ENCODE data around the gene ST6GALNAC3. TPM values are rescaled to one million over a fixed set of nuclear protein-coding genes. Genes with fewer than 3 reads are reported as not detected.

Gene ST6GALNAC3
- total RNA-seq, 4 donors from 2014 or later = 1.00 to 5.7 (median 1.9) TPM; not detected in 1

DNA sequence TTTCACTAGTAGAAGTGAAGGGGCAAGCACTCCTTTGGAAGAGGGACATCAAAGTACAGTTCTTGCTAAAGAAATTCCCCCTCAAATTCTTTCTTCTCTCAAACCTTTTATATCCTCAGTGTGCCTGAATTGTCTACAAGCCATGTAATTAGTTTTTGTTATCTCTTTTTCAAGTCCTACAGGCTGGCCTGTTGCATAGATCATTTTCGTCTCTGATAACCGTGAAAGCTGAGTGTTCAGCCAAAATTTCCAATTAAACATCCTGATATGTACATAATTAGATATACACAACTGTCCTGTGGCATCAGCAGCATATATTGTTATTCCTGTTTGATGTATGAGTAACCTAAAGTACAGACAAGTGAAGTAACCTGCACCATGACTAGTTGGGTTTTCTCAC is 417.2 kb downstream of the ST6GALNAC3 start:
- TF ChIP-seq, protein P1, sequence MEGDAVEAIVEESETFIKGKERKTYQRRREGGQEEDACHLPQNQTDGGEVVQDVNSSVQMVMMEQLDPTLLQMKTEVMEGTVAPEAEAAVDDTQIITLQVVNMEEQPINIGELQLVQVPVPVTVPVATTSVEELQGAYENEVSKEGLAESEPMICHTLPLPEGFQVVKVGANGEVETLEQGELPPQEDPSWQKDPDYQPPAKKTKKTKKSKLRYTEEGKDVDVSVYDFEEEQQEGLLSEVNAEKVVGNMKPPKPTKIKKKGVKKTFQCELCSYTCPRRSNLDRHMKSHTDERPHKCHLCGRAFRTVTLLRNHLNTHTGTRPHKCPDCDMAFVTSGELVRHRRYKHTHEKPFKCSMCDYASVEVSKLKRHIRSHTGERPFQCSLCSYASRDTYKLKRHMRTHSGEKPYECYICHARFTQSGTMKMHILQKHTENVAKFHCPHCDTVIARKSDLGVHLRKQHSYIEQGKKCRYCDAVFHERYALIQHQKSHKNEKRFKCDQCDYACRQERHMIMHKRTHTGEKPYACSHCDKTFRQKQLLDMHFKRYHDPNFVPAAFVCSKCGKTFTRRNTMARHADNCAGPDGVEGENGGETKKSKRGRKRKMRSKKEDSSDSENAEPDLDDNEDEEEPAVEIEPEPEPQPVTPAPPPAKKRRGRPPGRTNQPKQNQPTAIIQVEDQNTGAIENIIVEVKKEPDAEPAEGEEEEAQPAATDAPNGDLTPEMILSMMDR (IDR thresholded peaks at IDR 0.05) = no peak
- TF ChIP-seq EP300 (IDR thresholded peaks at IDR 0.05; ENCODE audit: low read depth) (no peak), POLR2AphosphoS5 (IDR thresholded peaks at IDR 0.05) (no peak), POLR2A (IDR thresholded peaks at IDR 0.05) (no peak)
- H3K4me1 ChIP-seq = no peaks in the 10 kb centered on the region
- no peaks in the 10 kb centered on the region for H3K36me3 ChIP-seq
- no peak for DNase-seq
- H3K27ac ChIP-seq = no peak overlapping the region
- H3K27me3 ChIP-seq = no peaks in the 10 kb centered on the region
- WGBS, 2 donors (ENCODE audit: low coverage in 1 of 2) = 94 to 100% methylated on average over 2 of the region's 2 CpGs
- H3K9me3 ChIP-seq = no peaks in the 10 kb centered on the region
- no peak overlapping the region for H3K4me3 ChIP-seq
- in situ Hi-C loops (cut with MboI; ENCODE audit: low pct_ligation_motif_present in 1 of 4, low pct_unique_long_range_greater_than_20kb in 1 of 4, low sequenced_read_pairs in 3 of 4) (no loop called here), intact Hi-C loops (cut with DNase I; ENCODE audit: low total_unique reads) (no loop called here)

DNA sequence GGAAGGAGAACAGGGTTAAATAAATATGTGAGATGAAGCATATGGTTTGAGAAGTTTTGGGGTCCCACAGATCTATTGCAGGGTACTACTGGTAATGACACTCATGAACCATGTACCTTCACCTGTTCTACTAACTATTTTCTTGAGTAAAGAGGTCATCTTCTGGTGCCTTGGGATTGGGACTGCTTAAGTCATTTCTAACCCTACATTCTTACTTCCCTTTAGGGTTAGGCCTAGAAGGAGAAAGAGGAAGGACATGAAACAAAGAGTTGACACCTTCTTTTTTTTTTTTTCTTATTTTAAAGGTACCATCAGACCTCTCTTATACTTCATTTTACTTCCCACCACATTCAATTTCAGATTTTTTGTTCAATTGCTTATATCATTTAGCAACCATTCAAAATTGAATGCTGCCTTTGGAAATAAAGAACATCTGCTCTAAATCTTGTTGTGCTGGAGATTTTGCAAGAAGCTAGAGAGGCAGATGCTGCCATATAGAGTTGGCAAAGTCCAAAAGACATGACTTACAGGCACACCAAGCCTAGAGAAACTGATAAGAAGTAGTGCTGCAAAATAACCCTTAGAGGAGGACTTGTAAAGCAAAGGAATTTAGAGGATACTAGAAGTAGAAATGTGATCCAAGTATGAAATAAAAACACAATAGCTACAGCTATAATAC is 418.3 kb downstream of the ST6GALNAC3 start:
- Histone ChIP-seq H3K4me3 (no peak overlapping the region), H3K27ac (no peak overlapping the region), H3K9me3 (no peaks in the 10 kb centered on the region), H3K27me3 (no peaks in the 10 kb centered on the region), H3K36me3 (no peaks in the 10 kb centered on the region), H3K4me1 (no peaks in the 10 kb centered on the region)
- no peak for DNase-seq
- TF ChIP-seq, protein P1 (IDR thresholded peaks at IDR 0.05) = no peak
- no peak for TF ChIP-seq POLR2A (IDR thresholded peaks at IDR 0.05)
- TF ChIP-seq EP300 (IDR thresholded peaks at IDR 0.05; ENCODE audit: low read depth) = no peak
- TF ChIP-seq POLR2AphosphoS5 (IDR thresholded peaks at IDR 0.05) = no peak
- intact Hi-C loops (cut with DNase I; ENCODE audit: low total_unique reads) = no loop called here
- in situ Hi-C loops (cut with MboI; ENCODE audit: low pct_ligation_motif_present in 1 of 4, low pct_unique_long_range_greater_than_20kb in 1 of 4, low sequenced_read_pairs in 3 of 4) = no loop called here

DNA sequence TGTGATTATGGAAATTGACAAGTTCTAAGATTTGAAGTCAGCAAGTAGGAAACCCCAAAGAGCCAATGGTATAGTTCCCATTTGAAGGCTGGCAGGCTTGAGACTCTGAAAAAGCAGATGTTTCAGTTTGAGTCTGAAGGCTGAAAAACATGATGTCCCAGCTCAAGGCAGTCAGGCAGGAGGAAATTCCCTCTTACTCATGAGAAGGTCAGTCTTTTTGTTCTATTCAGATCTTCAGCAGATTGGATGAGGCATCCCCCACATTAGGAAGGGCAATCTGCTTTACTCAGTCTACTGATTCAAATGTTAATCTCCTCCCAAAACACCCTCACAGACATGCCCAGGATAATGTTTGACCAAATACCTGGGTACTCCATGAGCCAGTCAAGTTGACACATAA is 420.3 kb downstream of the ST6GALNAC3 start:
- intact Hi-C loops (cut with DNase I; ENCODE audit: low total_unique reads) = no loop called here
- Histone ChIP-seq H3K27ac (no peak overlapping the region), H3K4me1 (no peaks in the 10 kb centered on the region), H3K9me3 (no peaks in the 10 kb centered on the region), H3K27me3 (no peaks in the 10 kb centered on the region), H3K36me3 (no peaks in the 10 kb centered on the region), H3K4me3 (no peak overlapping the region)
- no peak for DNase-seq
- TF ChIP-seq EP300 (IDR thresholded peaks at IDR 0.05; ENCODE audit: low read depth) (no peak), POLR2A (IDR thresholded peaks at IDR 0.05) (no peak), POLR2AphosphoS5 (IDR thresholded peaks at IDR 0.05) (no peak)
- TF ChIP-seq, protein P1 (IDR thresholded peaks at IDR 0.05) = no peak
- in situ Hi-C loops (cut with MboI; ENCODE audit: low pct_ligation_motif_present in 1 of 4, low pct_unique_long_range_greater_than_20kb in 1 of 4, low sequenced_read_pairs in 3 of 4) = no loop called here

DNA sequence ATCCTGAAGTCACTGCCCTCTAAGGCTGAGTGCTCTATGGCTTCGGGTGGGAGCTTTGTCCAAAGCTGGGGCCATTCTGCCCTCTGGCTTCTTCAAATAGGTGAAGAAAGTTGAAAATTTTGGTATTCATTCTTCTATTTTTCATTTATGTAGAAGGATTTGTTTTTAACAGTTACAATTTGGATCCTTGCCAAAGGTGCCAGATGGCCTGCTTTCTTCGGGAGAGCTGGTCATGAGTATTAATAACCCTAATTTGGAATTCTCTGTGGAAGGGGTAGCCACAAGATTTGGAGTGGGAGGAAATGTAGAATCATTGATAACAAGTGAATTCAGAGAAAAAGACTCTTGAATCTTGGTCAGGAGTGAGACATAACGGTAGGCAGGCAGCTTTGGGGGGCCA is 422.3 kb downstream of the ST6GALNAC3 start:
- WGBS, 2 donors (ENCODE audit: low coverage in 1 of 2) = 67 to 69% methylated on average over 3 of the region's 3 CpGs
- no peak overlapping the region for H3K27ac ChIP-seq
- H3K27me3 ChIP-seq = no peaks in the 10 kb centered on the region
- H3K4me3 ChIP-seq = no peak overlapping the region
- TF ChIP-seq, protein P1 (IDR thresholded peaks at IDR 0.05) = no peak
- TF ChIP-seq POLR2A (IDR thresholded peaks at IDR 0.05) = no peak
- TF ChIP-seq POLR2AphosphoS5 (IDR thresholded peaks at IDR 0.05) = no peak
- TF ChIP-seq EP300 (IDR thresholded peaks at IDR 0.05; ENCODE audit: low read depth) = no peak
- H3K36me3 ChIP-seq = no peaks in the 10 kb centered on the region
- intact Hi-C loops (cut with DNase I; ENCODE audit: low total_unique reads) (no loop called here), in situ Hi-C loops (cut with MboI; ENCODE audit: low pct_ligation_motif_present in 1 of 4, low pct_unique_long_range_greater_than_20kb in 1 of 4, low sequenced_read_pairs in 3 of 4) (no loop called here)
- DNase-seq = no peak
- H3K9me3 ChIP-seq = no peaks in the 10 kb centered on the region
- H3K4me1 ChIP-seq = peaks cover 0 to 4% (median 0%) of the 10 kb centered on the region in 4 donors
